Subcutaneous adipose tissue (tissue), 4 donors: ENCODE results near the gene DUXB. TPM values are rescaled to one million over a fixed set of nuclear protein-coding genes. Genes with fewer than 3 reads are reported as not detected.

Experiments
- CTCF ChIP-seq: fragments of 450-650 bp; IDR thresholded peaks from one replicate; pipeline ENCODE4 v1.5.1; 2016; ENCODE audit warnings: low read depth, mild to moderate bottlenecking, control low read depth, antibody characterized with exemption, moderate library complexity
- total RNA-seq, 4 donors: library from RNA; depleted of rRNA; stranded (reverse); fragments of >200 nt; gene quantifications; one replicate each; pipeline ENCODE4 v1.1.0, GENCODE V29; 2016

Gene DUXB
- total RNA-seq, 4 donors from 2014 or later = not detected

DNA sequence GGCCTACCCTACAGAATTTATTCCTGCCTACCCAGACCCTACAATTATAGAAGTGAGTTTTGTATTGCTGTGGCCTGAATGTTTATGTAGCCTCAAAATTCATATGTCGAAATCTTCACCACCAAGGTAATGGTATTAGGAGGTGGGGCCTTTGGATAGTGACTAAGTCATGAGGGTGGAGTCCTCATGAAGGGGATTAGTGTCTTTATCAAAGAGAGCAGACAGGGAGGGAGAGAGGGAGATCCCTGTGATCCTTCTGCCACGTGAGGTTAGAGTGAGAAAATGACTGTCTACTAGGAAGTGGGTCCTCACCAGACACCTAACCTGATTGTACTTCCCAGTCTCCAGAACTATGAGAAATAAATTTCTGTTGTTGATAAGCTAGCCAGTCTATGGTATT, 981 bp upstream of the DUXB start:
- no peak for TF ChIP-seq CTCF

GRCh38 chr16:75697571-75697970, 3.7 kb downstream of the DUXB start:
- TF ChIP-seq CTCF = no peak

DNA sequence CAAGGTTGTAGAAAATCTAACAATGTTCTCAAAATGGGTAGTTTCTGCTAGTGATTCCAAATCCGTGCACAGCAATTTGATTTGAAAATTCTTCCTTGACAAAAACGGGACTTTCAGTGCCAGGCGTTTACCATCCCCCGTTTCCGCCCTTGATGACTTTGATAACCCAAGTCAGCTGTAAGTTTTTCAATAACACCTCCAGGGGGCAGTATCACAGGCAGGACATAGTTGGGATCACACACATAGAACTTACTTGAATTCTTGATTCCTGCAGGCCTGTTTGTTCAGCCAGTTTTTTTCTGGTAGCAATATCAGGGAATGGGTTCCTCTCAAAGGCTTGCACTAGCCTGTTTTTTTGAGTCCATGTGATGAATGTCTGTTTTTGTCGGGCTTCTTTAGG, 5.6 kb downstream of the DUXB start:
- TF ChIP-seq CTCF = no peak

DNA sequence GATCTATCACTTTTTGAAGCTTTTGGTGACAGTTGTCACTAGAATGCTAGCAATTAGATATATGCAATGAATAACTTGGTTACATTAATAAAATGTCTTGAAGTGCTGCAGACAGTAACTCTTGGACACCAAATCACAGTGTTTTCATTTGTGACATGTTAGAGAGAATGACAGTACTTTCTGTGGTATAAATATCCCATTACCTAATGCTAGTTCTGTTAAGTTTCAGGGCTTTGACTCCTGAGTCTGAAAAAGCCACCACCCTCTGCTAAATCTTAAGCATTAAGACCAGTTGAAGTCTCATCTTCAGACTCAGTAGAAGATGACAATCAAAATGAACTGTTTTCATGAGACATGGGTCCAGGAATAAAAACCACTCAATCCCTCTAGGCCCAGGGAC, 13.9 kb downstream of the DUXB start:
- no peak for TF ChIP-seq CTCF

GRCh38 chr16:75682308-75682707, 19.0 kb downstream of the DUXB start:
- TF ChIP-seq CTCF = no peak

DNA sequence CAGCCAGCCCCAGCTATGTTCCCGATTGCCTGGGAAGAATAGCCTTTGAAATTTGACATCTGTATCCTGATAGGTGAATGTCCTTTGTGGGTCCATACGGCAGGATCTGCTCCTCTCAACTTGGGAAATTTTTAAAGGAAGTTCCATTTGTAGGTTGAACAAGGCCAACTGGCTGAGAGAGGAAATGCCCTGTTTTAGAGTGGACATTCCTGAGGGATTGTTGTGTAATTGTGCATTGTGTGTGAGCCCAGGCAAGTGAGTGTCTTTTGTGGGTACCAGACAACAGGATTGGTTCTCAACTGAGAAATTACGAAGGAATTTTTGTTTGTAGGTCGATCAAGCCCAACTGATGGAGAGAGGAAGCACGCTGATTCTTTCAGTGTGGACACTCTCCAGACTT, 21.9 kb downstream of the DUXB start:
- no peak for TF ChIP-seq CTCF

GRCh38 chr16:75676909-75677308, 24.4 kb downstream of the DUXB start, which contains the start of gene CPHXL2:
Gene CPHXL2 (minus strand): TSS chr16:75677009. CDS start chr16:75676999, 10 bp downstream.
- TF ChIP-seq CTCF = no peak
